ENCODE results near the gene CLEC18B.
"Not testable (repeated sequence)": the region's sequence is repeated elsewhere in the genome, so short reads cannot be mapped to it uniquely, and the experiment has no call there.

- TF ChIP-seq POLR2AphosphoS5 (IDR thresholded peaks at IDR 0.05; ENCODE audit: low read depth, low read length); CTCF (IDR thresholded peaks at IDR 0.05 in 2 of 3, conservative IDR thresholded peaks at IDR 0.05 in 1 of 3; ENCODE audit: borderline replicate concordance in 1 of 3, insufficient read depth in 1 of 3, low read depth in 2 of 3, low read length in 2 of 3); EZH2 (IDR thresholded peaks at IDR 0.05); SRF (IDR thresholded peaks at IDR 0.05; ENCODE audit: low read depth); SIN3A (IDR thresholded peaks at IDR 0.05; ENCODE audit: low read depth); FOSL1 (IDR thresholded peaks at IDR 0.05; ENCODE audit: low read depth); TCF7L2 (IDR thresholded peaks at IDR 0.05; ENCODE audit: borderline replicate concordance, extremely low read depth, insufficient read depth, insufficient read length); POLR2A (IDR thresholded peaks at IDR 0.05; ENCODE audit: borderline replicate concordance, extremely low read depth, insufficient read depth, insufficient read length); MAX (IDR thresholded peaks at IDR 0.05); EZH2phosphoT487 (IDR thresholded peaks at IDR 0.05; ENCODE audit: borderline replicate concordance); REST (IDR thresholded peaks at IDR 0.05; ENCODE audit: low read depth); JUND (IDR thresholded peaks at IDR 0.05): not testable (repeated sequence)
- TF ChIP-seq, protein P1, sequence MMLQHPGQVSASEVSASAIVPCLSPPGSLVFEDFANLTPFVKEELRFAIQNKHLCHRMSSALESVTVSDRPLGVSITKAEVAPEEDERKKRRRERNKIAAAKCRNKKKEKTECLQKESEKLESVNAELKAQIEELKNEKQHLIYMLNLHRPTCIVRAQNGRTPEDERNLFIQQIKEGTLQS (IDR thresholded peaks at IDR 0.05), result not testable (repeated sequence)
Observed at GRCh38 chr16:74413485-74413884, 7.8 kb downstream of the CLEC18B start.

Data from HCT116 (cell line).